NCI-H1105 treated with DMSO at 0.1 percent for 48 hours (cell line): ENCODE measurements around the gene KIRREL2.
"Not testable (repeated sequence)": the region's sequence is repeated elsewhere in the genome, so short reads cannot be mapped to it uniquely, and the experiment has no call there.

Experiments
- DNase-seq: peaks from one replicate; lab custom pipeline; 2025; lab: John Stamatoyannopoulos, UW

The KIRREL2 gene

GRCh38 chr19:35856546-35857149 is at the start of gene KIRREL2:
Gene KIRREL2 (plus strand): TSS chr19:35856911. CDS start chr19:35857120, 209 bp downstream.
- peak; percentile 39 for DNase-seq

- no peak for DNase-seq
Observed at GRCh38 chr19:35807633-35808032, 49.1 kb upstream of the KIRREL2 start.

- no peak for DNase-seq
Observed at GRCh38 chr19:35811317-35812219, 45.1 kb upstream of the KIRREL2 start.

GRCh38 chr19:35812220-35813042 is 44.3 kb upstream of the KIRREL2 start, which contains the start of gene PRODH2:
Gene PRODH2 (minus strand): TSS chr19:35812845. CDS start chr19:35812805, 40 bp downstream.
- DNase-seq = no peak

- no peak for DNase-seq
Observed at GRCh38 chr19:35813043-35813890, 43.4 kb upstream of the KIRREL2 start.

GRCh38 chr19:35816262-35816661 is 40.4 kb upstream of the KIRREL2 start:
- DNase-seq = no peak

- no peak for DNase-seq
Observed at GRCh38 chr19:35816846-35817245, 39.9 kb upstream of the KIRREL2 start.

GRCh38 chr19:35818445-35818844 is 38.3 kb upstream of the KIRREL2 start:
- no peak for DNase-seq

DNA sequence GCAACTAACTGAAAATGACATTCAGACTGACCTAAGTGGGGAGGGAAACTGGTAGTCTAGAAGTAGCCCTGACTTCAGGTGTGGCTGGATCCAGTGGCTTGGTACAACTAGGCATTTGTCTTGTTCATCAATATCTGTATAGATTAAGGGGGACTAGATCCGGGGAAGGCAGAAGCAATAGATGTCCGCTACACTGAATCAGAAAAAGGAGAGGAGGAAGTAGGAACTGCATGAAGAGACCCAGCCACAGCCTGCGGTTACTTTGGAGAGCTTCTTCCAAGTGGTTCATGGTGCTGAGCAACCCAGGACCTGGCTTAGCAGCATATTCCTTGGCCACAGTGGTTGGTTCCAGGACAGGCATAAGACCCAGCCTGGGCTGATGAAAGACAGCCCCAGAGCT is 34.1 kb upstream of the KIRREL2 start:
- no peak for DNase-seq

- DNase-seq = no peak
Observed at GRCh38 chr19:35824150-35824549, 32.6 kb upstream of the KIRREL2 start.

DNA sequence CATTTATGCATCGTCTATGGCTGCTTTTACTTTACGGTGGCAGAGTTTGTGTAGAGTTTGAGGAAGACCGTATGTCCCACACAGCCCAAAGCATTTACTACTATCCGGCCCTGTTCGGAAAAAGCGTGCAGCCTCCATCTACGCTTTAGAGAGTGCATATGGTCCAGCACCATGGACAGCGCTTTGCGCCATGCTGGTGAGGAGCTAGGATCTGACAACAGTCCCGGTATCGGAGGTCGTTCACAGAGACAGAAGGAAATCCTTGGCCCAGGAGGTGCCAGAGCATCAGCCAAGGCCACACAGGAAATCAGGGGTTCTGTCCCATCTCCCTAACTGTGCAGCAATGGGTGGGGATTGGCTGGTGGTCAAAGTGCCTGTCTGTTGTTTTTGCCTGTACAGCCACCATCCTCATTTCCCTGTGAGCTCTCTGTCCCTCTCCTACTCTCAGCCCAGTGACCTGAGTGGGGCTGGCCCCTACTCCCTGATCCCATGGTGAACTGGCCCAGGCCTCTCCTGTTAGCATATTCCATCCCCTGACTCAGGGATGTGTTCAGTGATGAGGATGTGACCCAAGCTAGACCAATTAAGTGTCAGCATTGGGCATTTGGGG is 27.9 kb upstream of the KIRREL2 start:
- DNase-seq = no peak

DNA sequence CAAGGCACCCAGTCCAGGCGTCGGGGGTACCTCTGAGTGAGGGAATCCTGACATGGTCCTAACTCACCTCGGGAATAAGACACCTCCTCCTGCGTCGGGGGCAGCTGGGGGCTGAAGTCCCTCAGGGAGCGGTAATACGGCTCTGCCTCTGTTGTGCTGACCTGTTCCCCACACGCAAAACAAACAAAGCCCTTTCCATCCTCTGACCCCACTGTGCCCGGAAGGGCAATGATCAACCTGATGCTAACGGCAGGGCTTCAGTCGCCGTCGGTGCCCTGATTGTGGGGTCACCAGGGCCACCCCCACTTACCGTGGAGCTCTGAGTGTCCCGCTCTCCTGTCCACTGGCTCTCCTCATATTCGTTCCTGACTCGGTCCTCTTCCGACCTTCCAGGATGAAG is 25.7 kb upstream of the KIRREL2 start:
- no peak for DNase-seq

GRCh38 chr19:35832054-35832453 is 24.7 kb upstream of the KIRREL2 start:
- DNase-seq = no peak

DNA sequence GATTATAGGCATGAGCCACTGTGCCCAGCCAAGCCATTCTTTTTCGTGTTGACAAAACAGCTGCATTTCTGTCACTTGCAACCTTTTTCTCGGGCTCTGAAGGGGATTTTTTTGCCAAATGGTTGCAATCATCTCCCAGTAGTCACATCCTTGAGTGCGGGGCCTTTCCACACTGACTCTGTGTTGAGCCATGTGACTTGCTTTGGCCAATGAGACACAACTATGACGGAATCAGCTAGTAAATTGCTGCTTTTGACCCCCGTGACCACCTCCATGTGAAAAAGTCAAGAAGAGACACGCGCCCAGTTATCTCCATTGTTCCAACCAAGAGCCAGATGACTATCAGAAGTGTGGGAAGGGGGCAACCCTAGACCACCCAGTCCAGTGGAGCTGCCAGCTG is 22.7 kb upstream of the KIRREL2 start:
- no peak for DNase-seq

DNA sequence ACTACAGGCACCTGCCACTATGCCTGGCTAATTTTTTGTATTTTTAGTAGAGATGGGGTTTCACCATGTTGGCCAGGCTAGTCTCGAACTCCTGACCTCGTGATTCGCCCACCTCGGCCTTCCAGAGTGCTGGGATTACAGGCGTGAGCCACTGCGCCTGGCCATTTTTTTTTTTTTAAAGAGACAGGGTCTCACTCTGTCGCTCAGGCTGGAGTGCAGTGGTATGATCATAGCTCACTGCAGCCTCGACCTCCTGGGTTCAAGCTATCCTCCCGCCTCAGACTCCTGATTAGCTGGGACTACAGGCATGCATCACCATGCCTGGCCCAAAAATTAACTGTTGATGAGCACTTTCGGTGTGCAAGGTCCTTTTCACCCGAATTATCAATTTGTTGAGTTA is 20.6 kb upstream of the KIRREL2 start:
- DNase-seq = not testable (repeated sequence)

DNA sequence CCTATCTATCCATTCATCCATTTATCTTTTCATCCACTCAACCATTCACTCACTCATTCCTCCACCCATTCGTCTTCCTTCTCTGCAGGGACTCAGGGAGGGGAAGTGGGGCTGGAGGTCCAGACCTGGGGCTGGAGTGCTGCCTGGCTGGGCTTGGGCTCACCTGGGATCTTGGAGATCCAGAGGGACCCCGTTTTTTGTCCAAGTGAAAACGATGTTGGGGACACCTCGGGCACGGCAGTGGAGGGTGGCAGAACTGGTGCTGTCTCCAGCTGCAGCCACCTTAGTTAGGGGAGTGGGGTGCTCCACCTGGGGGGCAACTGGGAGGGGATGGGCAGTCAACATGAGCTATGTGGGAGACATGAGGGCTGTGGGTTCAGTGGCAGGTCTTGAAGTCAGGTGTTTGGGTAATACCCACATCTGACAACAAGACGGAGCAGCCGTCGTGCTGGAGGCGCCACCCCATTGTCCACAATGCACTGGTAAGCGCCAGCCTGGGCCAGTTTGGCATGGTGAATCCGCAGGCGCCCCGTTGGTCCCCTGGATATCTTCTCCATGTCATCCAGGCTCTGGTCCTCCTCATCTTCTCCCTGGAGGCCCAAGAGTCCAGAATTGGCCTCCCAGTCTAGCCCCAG is 14.6 kb upstream of the KIRREL2 start:
- DNase-seq = no peak

GRCh38 chr19:35842666-35843272 is 13.9 kb upstream of the KIRREL2 start:
- no peak for DNase-seq

- no peak for DNase-seq
Observed at GRCh38 chr19:35843676-35844481, 12.8 kb upstream of the KIRREL2 start.

GRCh38 chr19:35844482-35845214 is 12.1 kb upstream of the KIRREL2 start:
- no peak for DNase-seq
